SK-N-SH (cell line): ENCODE results near the gene GLIS1. TPM values are rescaled to one million over a fixed set of nuclear protein-coding genes. Genes with fewer than 3 reads are reported as not detected.
A peak's percentile ranks its signal among the peaks of the same experiment; 100 is the strongest.

Source experiments
- CTCF ChIA-PET: fragments of 300-600, 350-600 bp; formaldehyde crosslinking; extraction: SDS; loops from one replicate; lab custom pipeline; 2021; lab: Yijun Ruan, JAX
- POLR2A ChIA-PET: fragments of 350-600 bp; sonication (Branson Sonifier 250); formaldehyde crosslinking; extraction: SDS; loops from one replicate; lab custom pipeline; 2020; ENCODE audit warnings: antibody characterized with exemption, inconsistent platforms; lab: Yijun Ruan, JAX
- DNase-seq: peaks from one replicate; pipeline ENCODE4 v3.0.0; 2012
- H2AFZ ChIP-seq: fragments of 200-600 bp; sonication (generic); 2 replicates; pipeline ENCODE4 v1.8.1; 2016; ENCODE audit warnings: antibody characterized with exemption, mild to moderate bottlenecking, low read depth
- H3F3A ChIP-seq: fragments of 200-600 bp; sonication (generic); replicated peaks from 2 replicates; pipeline ENCODE3; 2016; ENCODE audit warnings: antibody characterized with exemption, mild to moderate bottlenecking; ENCODE audit not compliant: insufficient read depth
- H3K27ac ChIP-seq, 2 experiments: fragments of 200-500 bp in 1 of 2; fragments of 200-600 bp in 1 of 2; sonication (Bioruptor generic) in 1 of 2; sonication (generic), shearing (Covaris generic) in 1 of 2; 2 replicates each; pipeline versions ENCODE4 v1.5.1 to v1.6.1; 2014 to 2016; ENCODE audit warnings: low read depth in 2 of 2, inconsistent platforms in 1 of 2, low read length in 1 of 2, mild to moderate bottlenecking in 1 of 2, mixed read lengths in 1 of 2
- H3K27me3 ChIP-seq: fragments of 200-600 bp; sonication (generic), shearing (Covaris generic); 2 replicates; pipeline ENCODE4 v1.6.1; 2016; ENCODE audit warnings: mixed run types; ENCODE audit not compliant: insufficient read depth
- H3K36me3 ChIP-seq, 2 experiments: fragments of 200-500 bp in 1 of 2; fragments of 200-600 bp in 1 of 2; sonication (Bioruptor generic) in 1 of 2; sonication (generic) in 1 of 2; replicated peaks in 1 of 2; 2 replicates each; pipeline versions ENCODE3 to v1.5.1; 2014 to 2016; ENCODE audit warnings: low read length in 1 of 2, mild to moderate bottlenecking in 1 of 2; ENCODE audit not compliant: insufficient read depth in 2 of 2, control insufficient read depth in 1 of 2
- H3K4me1 ChIP-seq, 2 experiments: fragments of 200-500 bp in 1 of 2; fragments of 200-600 bp in 1 of 2; sonication (Bioruptor generic) in 1 of 2; sonication (generic), shearing (Covaris generic) in 1 of 2; 2 replicates each; pipeline versions ENCODE4 v1.5.1 to v1.6.1; 2014 to 2016; ENCODE audit warnings: low read depth in 1 of 2, low read length in 1 of 2, mixed run types in 1 of 2; ENCODE audit not compliant: insufficient read depth in 2 of 2, control insufficient read depth in 1 of 2
- H3K4me2 ChIP-seq: fragments of 200-600 bp; sonication (generic), shearing (Covaris generic); 2 replicates; pipeline ENCODE4 v1.6.1; 2017; ENCODE audit warnings: mixed run types
- H3K4me3 ChIP-seq, 2 experiments: fragments of 200-500 bp in 1 of 2; fragments of 200-600 bp in 1 of 2; sonication (Bioruptor generic) in 1 of 2; sonication (generic), shearing (Covaris generic) in 1 of 2; 2 replicates each; pipeline versions ENCODE4 v1.5.1 to v1.8.1; 2014 to 2016; ENCODE audit warnings: low read depth in 2 of 2, inconsistent platforms in 1 of 2, low read length in 1 of 2, mild to moderate bottlenecking in 1 of 2, mixed read lengths in 1 of 2, moderate library complexity in 1 of 2
- H3K79me2 ChIP-seq: fragments of 200-600 bp; sonication (generic); 2 replicates; pipeline ENCODE4 v1.8.1; 2017; ENCODE audit warnings: mild to moderate bottlenecking; ENCODE audit not compliant: insufficient read depth
- H3K9ac ChIP-seq: fragments of 200-600 bp; sonication (generic); 2 replicates; pipeline ENCODE4 v1.6.1; 2017; ENCODE audit warnings: mixed run types
- H3K9me2 ChIP-seq: fragments of 200-600 bp; sonication (generic); 2 replicates; pipeline ENCODE4 v1.6.1; 2017; ENCODE audit warnings: mixed run types
- H3K9me3 ChIP-seq: fragments of 200-600 bp; sonication (generic); 2 replicates; pipeline ENCODE4 v1.6.1; 2017; ENCODE audit warnings: mixed run types, mild to moderate bottlenecking, moderate library complexity
- H4K20me1 ChIP-seq: fragments of 200-600 bp; sonication (generic); 2 replicates; pipeline ENCODE4 v1.6.1; 2017; ENCODE audit warnings: mild to moderate bottlenecking, mixed run types; ENCODE audit not compliant: insufficient read depth
- ELF1 ChIP-seq: IDR thresholded peaks from 2 replicates; pipeline ENCODE4 v1.4.0; 2012
- EP300 ChIP-seq, 2 experiments: IDR thresholded peaks; 2 replicates each; pipeline versions ENCODE4 v1.4.0 to v1.6.1; 2012; ENCODE audit warnings: borderline replicate concordance in 1 of 2, low read depth in 1 of 2, low read length in 1 of 2
- FOXJ3 ChIP-seq: sonication (generic); formaldehyde crosslinking; IDR thresholded peaks from 2 replicates; pipeline ENCODE4 v1.5.1; 2020; ENCODE audit warnings: mild to moderate bottlenecking, missing genetic modification reagents
- GABPA ChIP-seq: IDR thresholded peaks from 2 replicates; pipeline ENCODE4 v1.4.0; 2012; ENCODE audit warnings: low read depth, mild to moderate bottlenecking
- MXI1 ChIP-seq: IDR thresholded peaks from 2 replicates; pipeline ENCODE4 v1.6.1; 2012; ENCODE audit warnings: mild to moderate bottlenecking, low read depth, low read length, improper control_type of control experiment
- NFIC ChIP-seq: IDR thresholded peaks from 2 replicates; pipeline ENCODE4 v1.4.0; 2012; ENCODE audit warnings: borderline replicate concordance
- SIN3A ChIP-seq: IDR thresholded peaks from 2 replicates; pipeline ENCODE4 v1.6.1; 2012; ENCODE audit warnings: low read depth, mild to moderate bottlenecking, low read length, moderate library complexity, borderline replicate concordance
- SMC3 ChIP-seq: IDR thresholded peaks from 2 replicates; pipeline ENCODE4 v1.6.1; 2012; ENCODE audit warnings: low read depth, low read length, improper control_type of control experiment
- TCF12 ChIP-seq: IDR thresholded peaks from 2 replicates; pipeline ENCODE4 v1.4.0; 2012
- WGBS: methylation state at CpG from one replicate; pipeline ENCODE4 v1.1.6; 2017; ENCODE audit warnings: low lambda C conversion rate; 5-methylcytosine and 5-hydroxymethylcytosine counted together
- polyA plus RNA-seq, 3 experiments: library from polyadenylated mRNA; depleted of rRNA; stranded (reverse); fragments of >200 nt; gene quantifications; 2 replicates each; pipeline ENCODE4 v1.2.3, GENCODE V29; 2012
- TF ChIP-seq, protein P1 (sequence below): IDR thresholded peaks from 2 replicates; pipeline ENCODE4 v1.6.1; 2012; ENCODE audit warnings: mild to moderate bottlenecking, low read depth, low read length, moderate library complexity
- TF ChIP-seq, protein P2 (sequence below): fragments of 200-600 bp; sonication (generic); IDR thresholded peaks from 2 replicates; pipeline ENCODE4 v1.6.1; 2017; ENCODE audit warnings: antibody characterized with exemption, mild to moderate bottlenecking, moderate library complexity
- TF ChIP-seq, protein P3 (sequence below): IDR thresholded peaks from 2 replicates; pipeline ENCODE4 v1.4.0; 2012; ENCODE audit warnings: low read depth, borderline replicate concordance
- TF ChIP-seq, protein P4 (sequence below): fragments of 150-350 bp; IDR thresholded peaks from 2 replicates; pipeline ENCODE4 v1.6.1; 2016; ENCODE audit warnings: mild to moderate bottlenecking, low read depth, low read length

Gene GLIS1
- polyA plus RNA-seq, 1 of the 3 experiments (the other 2 are of a cell fraction), result 0.13 TPM

DNA sequence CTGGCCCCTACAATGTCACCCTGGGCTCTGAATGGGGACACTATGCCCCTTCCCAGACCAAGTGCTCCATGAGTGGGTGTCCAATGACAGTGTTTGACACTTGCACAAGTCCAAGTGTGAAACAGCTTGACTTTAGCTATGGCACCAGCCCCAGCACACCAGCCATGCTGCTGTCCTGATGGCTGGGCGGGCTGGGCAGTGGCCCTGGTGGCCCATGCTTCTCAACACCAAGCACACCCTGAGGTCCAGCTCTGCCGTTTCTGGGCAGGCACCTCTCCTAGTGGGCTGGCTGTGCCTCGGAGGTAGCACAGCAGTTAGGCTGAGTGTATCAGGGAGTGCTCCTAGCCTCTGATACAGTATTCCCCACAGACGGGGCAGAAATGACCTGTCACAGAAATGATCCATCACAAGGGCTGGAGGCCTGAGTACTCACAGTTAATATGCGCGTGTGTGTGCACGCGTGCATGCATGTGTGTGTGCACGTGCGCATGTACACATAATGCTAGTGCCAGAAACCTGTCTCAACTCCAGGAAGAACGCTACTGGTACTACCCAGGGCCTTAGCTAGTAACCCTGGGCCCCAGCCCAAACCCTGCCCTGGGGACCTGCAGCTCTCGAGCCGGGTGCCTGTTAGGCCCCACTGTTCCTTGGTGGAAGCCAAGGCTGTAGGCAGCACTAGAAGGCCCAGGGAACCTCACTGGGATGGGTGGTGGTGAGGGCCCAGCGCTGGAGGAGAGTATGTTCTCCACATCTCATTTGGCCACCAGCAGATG is 145.8 kb downstream of the GLIS1 start (continued):
- TF ChIP-seq, protein P1, sequence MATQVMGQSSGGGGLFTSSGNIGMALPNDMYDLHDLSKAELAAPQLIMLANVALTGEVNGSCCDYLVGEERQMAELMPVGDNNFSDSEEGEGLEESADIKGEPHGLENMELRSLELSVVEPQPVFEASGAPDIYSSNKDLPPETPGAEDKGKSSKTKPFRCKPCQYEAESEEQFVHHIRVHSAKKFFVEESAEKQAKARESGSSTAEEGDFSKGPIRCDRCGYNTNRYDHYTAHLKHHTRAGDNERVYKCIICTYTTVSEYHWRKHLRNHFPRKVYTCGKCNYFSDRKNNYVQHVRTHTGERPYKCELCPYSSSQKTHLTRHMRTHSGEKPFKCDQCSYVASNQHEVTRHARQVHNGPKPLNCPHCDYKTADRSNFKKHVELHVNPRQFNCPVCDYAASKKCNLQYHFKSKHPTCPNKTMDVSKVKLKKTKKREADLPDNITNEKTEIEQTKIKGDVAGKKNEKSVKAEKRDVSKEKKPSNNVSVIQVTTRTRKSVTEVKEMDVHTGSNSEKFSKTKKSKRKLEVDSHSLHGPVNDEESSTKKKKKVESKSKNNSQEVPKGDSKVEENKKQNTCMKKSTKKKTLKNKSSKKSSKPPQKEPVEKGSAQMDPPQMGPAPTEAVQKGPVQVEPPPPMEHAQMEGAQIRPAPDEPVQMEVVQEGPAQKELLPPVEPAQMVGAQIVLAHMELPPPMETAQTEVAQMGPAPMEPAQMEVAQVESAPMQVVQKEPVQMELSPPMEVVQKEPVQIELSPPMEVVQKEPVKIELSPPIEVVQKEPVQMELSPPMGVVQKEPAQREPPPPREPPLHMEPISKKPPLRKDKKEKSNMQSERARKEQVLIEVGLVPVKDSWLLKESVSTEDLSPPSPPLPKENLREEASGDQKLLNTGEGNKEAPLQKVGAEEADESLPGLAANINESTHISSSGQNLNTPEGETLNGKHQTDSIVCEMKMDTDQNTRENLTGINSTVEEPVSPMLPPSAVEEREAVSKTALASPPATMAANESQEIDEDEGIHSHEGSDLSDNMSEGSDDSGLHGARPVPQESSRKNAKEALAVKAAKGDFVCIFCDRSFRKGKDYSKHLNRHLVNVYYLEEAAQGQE, result no peak
- no peak for TF ChIP-seq ELF1
- TF ChIP-seq GABPA, result no peak
- TF ChIP-seq, protein P2, sequence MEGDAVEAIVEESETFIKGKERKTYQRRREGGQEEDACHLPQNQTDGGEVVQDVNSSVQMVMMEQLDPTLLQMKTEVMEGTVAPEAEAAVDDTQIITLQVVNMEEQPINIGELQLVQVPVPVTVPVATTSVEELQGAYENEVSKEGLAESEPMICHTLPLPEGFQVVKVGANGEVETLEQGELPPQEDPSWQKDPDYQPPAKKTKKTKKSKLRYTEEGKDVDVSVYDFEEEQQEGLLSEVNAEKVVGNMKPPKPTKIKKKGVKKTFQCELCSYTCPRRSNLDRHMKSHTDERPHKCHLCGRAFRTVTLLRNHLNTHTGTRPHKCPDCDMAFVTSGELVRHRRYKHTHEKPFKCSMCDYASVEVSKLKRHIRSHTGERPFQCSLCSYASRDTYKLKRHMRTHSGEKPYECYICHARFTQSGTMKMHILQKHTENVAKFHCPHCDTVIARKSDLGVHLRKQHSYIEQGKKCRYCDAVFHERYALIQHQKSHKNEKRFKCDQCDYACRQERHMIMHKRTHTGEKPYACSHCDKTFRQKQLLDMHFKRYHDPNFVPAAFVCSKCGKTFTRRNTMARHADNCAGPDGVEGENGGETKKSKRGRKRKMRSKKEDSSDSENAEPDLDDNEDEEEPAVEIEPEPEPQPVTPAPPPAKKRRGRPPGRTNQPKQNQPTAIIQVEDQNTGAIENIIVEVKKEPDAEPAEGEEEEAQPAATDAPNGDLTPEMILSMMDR, result no peak
- TF ChIP-seq, protein P3, sequence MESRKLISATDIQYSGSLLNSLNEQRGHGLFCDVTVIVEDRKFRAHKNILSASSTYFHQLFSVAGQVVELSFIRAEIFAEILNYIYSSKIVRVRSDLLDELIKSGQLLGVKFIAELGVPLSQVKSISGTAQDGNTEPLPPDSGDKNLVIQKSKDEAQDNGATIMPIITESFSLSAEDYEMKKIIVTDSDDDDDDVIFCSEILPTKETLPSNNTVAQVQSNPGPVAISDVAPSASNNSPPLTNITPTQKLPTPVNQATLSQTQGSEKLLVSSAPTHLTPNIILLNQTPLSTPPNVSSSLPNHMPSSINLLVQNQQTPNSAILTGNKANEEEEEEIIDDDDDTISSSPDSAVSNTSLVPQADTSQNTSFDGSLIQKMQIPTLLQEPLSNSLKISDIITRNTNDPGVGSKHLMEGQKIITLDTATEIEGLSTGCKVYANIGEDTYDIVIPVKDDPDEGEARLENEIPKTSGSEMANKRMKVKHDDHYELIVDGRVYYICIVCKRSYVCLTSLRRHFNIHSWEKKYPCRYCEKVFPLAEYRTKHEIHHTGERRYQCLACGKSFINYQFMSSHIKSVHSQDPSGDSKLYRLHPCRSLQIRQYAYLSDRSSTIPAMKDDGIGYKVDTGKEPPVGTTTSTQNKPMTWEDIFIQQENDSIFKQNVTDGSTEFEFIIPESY, result no peak
- TF ChIP-seq, protein P4, sequence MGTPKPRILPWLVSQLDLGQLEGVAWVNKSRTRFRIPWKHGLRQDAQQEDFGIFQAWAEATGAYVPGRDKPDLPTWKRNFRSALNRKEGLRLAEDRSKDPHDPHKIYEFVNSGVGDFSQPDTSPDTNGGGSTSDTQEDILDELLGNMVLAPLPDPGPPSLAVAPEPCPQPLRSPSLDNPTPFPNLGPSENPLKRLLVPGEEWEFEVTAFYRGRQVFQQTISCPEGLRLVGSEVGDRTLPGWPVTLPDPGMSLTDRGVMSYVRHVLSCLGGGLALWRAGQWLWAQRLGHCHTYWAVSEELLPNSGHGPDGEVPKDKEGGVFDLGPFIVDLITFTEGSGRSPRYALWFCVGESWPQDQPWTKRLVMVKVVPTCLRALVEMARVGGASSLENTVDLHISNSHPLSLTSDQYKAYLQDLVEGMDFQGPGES, result no peak
- no peak for TF ChIP-seq SIN3A
- TF ChIP-seq TCF12, result no peak
- no peak for TF ChIP-seq NFIC
- TF ChIP-seq, all 33 proteins: peak for 0

DNA sequence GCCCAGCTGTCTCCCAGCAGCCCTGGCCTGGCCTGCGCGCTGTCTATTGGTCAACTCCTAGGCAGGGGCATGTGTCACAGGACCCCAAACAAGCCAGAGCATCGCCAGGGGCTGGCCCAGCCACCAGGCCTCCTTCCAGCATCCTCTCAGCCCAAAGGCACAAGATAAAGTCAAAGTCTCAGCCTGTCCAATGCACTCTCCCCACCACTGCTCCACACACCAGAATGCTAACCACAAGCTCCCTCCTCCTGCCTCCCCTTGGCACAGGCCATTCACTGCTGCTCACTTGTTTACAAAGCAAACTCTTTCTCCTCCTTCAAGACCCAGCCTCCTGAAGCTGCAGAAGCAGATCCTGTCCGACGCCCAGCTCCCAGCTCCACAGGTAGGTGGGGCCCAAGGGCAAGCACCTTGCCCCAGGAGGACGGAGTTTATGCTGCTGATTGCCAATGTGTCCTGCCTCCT is 146.4 kb downstream of the GLIS1 start:
- H3K4me3 ChIP-seq, result no peak overlapping the region
- H3K4me1 ChIP-seq, result peaks cover 6 to 58% of the 10 kb centered on the region in 2 experiments; a peak in 2 of 4 replicates
- H3K27ac ChIP-seq, result peak overlapping the region in 1 of 2 experiments; percentile 96; a peak in 2 of 4 replicates
- H2AFZ ChIP-seq, result no peak overlapping the region
- no peaks in the 10 kb centered on the region for H3K79me2 ChIP-seq
- DNase-seq, result peak; percentile 66
- H3K9ac ChIP-seq, result no peak overlapping the region
- no peaks in the 10 kb centered on the region for H3K9me3 ChIP-seq
- ChIA-PET CTCF (interaction anchor here (0.7 to 6.3 kb wide), 7 partner anchors 12 to 142 kb away, joined by 3 to 40 read pairs (median 4); no protein-coding TSS in a partner anchor), POLR2A (no interaction called here)
- no peaks in the 10 kb centered on the region for H3K27me3 ChIP-seq
- no peaks in the 10 kb centered on the region for H3K36me3 ChIP-seq
- no peak overlapping the region for H3K4me2 ChIP-seq
- no peaks in the 10 kb centered on the region for H3K9me2 ChIP-seq
- H4K20me1 ChIP-seq, result no peaks in the 10 kb centered on the region
- 93% methylated on average over 3 of the region's 6 CpGs for WGBS
- no peaks in the 10 kb centered on the region for H3F3A ChIP-seq
- TF ChIP-seq, protein P1, result no peak
- TF ChIP-seq EP300 (IDR thresholded peaks at IDR 0.05; ENCODE audit: borderline replicate concordance in 1 of 2, low read depth in 1 of 2, low read length in 1 of 2) (0 out of 4 replicates have a peak, but pooled peaks of 1 of the 2 experiments have one; percentile 5), FOXJ3 (CRISPR knock-in tag) (0 out of 2 replicates have a peak, but pooled peaks have one; percentile 19), SMC3 (0 out of 2 replicates have a peak, but pooled peaks have one; percentile 13), MXI1 (no peak)
- TF ChIP-seq, protein P2, result no peak
